OCI-LY1 (cell line): ENCODE measurements around the gene SSBP2.
"Not testable (repeated sequence)": the region's sequence is repeated elsewhere in the genome, so short reads cannot be mapped to it uniquely, and the experiment has no call there.

ENCODE experiments used
- H2AFZ ChIP-seq: fragments of 200-600 bp; sonication (generic), shearing (Covaris generic); 2 replicates; pipeline ENCODE4 v1.6.0; 2014; ENCODE audit warnings: antibody characterized with exemption, mild to moderate bottlenecking, low read length
- H3F3A ChIP-seq: fragments of 200-600 bp; sonication (generic), shearing (Covaris generic); 2 replicates; pipeline ENCODE4 v1.6.0; 2014; ENCODE audit warnings: mild to moderate bottlenecking, antibody characterized with exemption, low read length, moderate library complexity; ENCODE audit not compliant: insufficient read depth
- H3K27ac ChIP-seq: fragments of 200-600 bp; sonication (generic); 2 replicates; pipeline ENCODE4 v1.5.1; 2014; ENCODE audit warnings: low read length, mixed run types, mild to moderate bottlenecking, low read depth; ENCODE audit not compliant: poor library complexity, severe bottlenecking
- H3K27me3 ChIP-seq: fragments of 200-600 bp; sonication (generic); 2 replicates; pipeline ENCODE4 v1.6.0; 2014; ENCODE audit warnings: antibody characterized with exemption, mild to moderate bottlenecking, low read length, moderate library complexity; ENCODE audit not compliant: insufficient read depth
- H3K36me3 ChIP-seq: fragments of 200-600 bp; sonication (generic); 2 replicates; pipeline ENCODE4 v1.6.1; 2014; ENCODE audit warnings: mild to moderate bottlenecking, antibody characterized with exemption, low read length, moderate library complexity, mixed read lengths; ENCODE audit not compliant: insufficient read depth
- H3K4me1 ChIP-seq: fragments of 200-600 bp; sonication (generic); 2 replicates; pipeline ENCODE4 v1.5.1; 2014; ENCODE audit warnings: mild to moderate bottlenecking, low read length, moderate library complexity; ENCODE audit not compliant: insufficient read depth, severe bottlenecking
- H3K4me2 ChIP-seq: fragments of 200-600 bp; sonication (generic), shearing (Covaris generic); 2 replicates; pipeline ENCODE4 v1.6.1; 2014; ENCODE audit warnings: low read length
- H3K4me3 ChIP-seq: fragments of 200-600 bp; sonication (generic); 2 replicates; pipeline ENCODE4 v1.5.1; 2014; ENCODE audit warnings: low read length, low read depth, mild to moderate bottlenecking, mixed read lengths; ENCODE audit not compliant: poor library complexity, severe bottlenecking
- H3K79me2 ChIP-seq: fragments of 200-600 bp; shearing (Covaris generic); 2 replicates; pipeline ENCODE4 v1.6.1; 2016; ENCODE audit warnings: mixed run types, low read length, mixed read lengths; ENCODE audit not compliant: insufficient read depth
- H3K9ac ChIP-seq: fragments of 200-600 bp; sonication (generic), shearing (Covaris generic); 2 replicates; pipeline ENCODE4 v1.6.1; 2014; ENCODE audit warnings: mild to moderate bottlenecking, low read length, mixed read lengths
- H3K9me2 ChIP-seq: fragments of 200-600 bp; sonication (generic), shearing (Covaris generic); 2 replicates; pipeline ENCODE4 v1.6.1; 2014; ENCODE audit warnings: low read depth, mild to moderate bottlenecking, low read length, mixed read lengths
- H3K9me3 ChIP-seq: fragments of 200-600 bp; shearing (Covaris generic); 2 replicates; pipeline ENCODE4 v1.6.1; 2014; ENCODE audit warnings: low read length, mixed read lengths
- H4K20me1 ChIP-seq: fragments of 200-600 bp; sonication (generic), shearing (Covaris generic); 2 replicates; pipeline ENCODE4 v1.6.0; 2016; ENCODE audit warnings: mild to moderate bottlenecking, low read length; ENCODE audit not compliant: insufficient read depth
- CTCF ChIP-seq: fragments of 200-600 bp; sonication (generic), shearing (Covaris generic); IDR thresholded peaks from 2 replicates; pipeline ENCODE4 v1.5.1; 2017; ENCODE audit warnings: mild to moderate bottlenecking, antibody characterized with exemption, low read length, moderate library complexity, mixed read lengths
- EZH2 ChIP-seq: fragments of 200-600 bp; sonication (generic), shearing (Covaris generic); IDR thresholded peaks from 2 replicates; pipeline ENCODE4 v1.8.0; 2017; ENCODE audit warnings: borderline replicate concordance, mixed run types, mild to moderate bottlenecking, antibody characterized with exemption, low read length, moderate library complexity, mixed read lengths

SSBP2 gene

GRCh38 chr5:81604193-81604592 is 146.7 kb downstream of the SSBP2 start:
- Histone ChIP-seq H3K27ac (no peak overlapping the region), H3K9me2 (no peaks in the 10 kb centered on the region), H3K79me2 (no peaks in the 10 kb centered on the region), H4K20me1 (no peaks in the 10 kb centered on the region), H3K4me3 (no peak overlapping the region), H3F3A (peaks cover 2% of the 10 kb centered on the region; the same call in 1 of the 2 replicates), H3K4me1 (no peaks in the 10 kb centered on the region), H3K9me3 (peaks cover 3% of the 10 kb centered on the region; the same call in 1 of the 2 replicates), H3K9ac (no peak overlapping the region), H3K4me2 (no peak overlapping the region), H2AFZ (no peak overlapping the region), H3K27me3 (no peaks in the 10 kb centered on the region), H3K36me3 (peaks cover 36% of the 10 kb centered on the region)
- TF ChIP-seq EZH2 (no peak), CTCF (no peak)

- TF ChIP-seq EZH2 (no peak), CTCF (no peak)
- H3K79me2 ChIP-seq, result no peaks in the 10 kb centered on the region; the same call in 1 of the 2 replicates
- no peak overlapping the region for H3K27ac ChIP-seq
These were observed 149.0 kb downstream of the SSBP2 start for GRCh38 chr5:81601919-81602318.

GRCh38 chr5:81592085-81592484 is 158.8 kb downstream of the SSBP2 start:
- H3K9me2 ChIP-seq, H3K4me2 ChIP-seq, H4K20me1 ChIP-seq, H3K9ac ChIP-seq, H3K4me3 ChIP-seq, H3K27ac ChIP-seq, H3F3A ChIP-seq, H3K9me3 ChIP-seq, H2AFZ ChIP-seq, H3K36me3 ChIP-seq, H3K79me2 ChIP-seq, H3K27me3 ChIP-seq: not testable (repeated sequence)
- peaks cover 23% of the 10 kb centered on the region for H3K4me1 ChIP-seq

More at GRCh38 chr5:81601919-81602318, 149.0 kb downstream of the SSBP2 start:
- Histone ChIP-seq H3K4me3 (no peak overlapping the region), H3F3A (peaks cover 2% of the 10 kb centered on the region; the same call in 1 of the 2 replicates), H3K9me3 (peaks cover 12% of the 10 kb centered on the region; the same call in 1 of the 2 replicates), H3K4me2 (no peak overlapping the region), H3K9ac (no peak overlapping the region), H3K36me3 (peaks cover 44% of the 10 kb centered on the region), H2AFZ (no peak overlapping the region), H3K9me2 (no peaks in the 10 kb centered on the region), H3K27me3 (no peaks in the 10 kb centered on the region), H4K20me1 (no peaks in the 10 kb centered on the region), H3K4me1 (no peaks in the 10 kb centered on the region)
